GM10266 (cell line): Measurements from ENCODE around the gene MMP24OS.

Source experiments
- DNase-seq: peaks from one replicate; pipeline ENCODE4 v3.0.0; 2012; ENCODE audit errors: extremely low spot score
- TF ChIP-seq, protein P1 (sequence below): IDR thresholded peaks from 2 replicates; pipeline ENCODE4 v1.5.1; 2012; ENCODE audit warnings: mild to moderate bottlenecking, low read depth; ENCODE audit not compliant: control insufficient read depth, insufficient read depth; ENCODE audit errors: missing control alignments

The MMP24OS gene

DNA sequence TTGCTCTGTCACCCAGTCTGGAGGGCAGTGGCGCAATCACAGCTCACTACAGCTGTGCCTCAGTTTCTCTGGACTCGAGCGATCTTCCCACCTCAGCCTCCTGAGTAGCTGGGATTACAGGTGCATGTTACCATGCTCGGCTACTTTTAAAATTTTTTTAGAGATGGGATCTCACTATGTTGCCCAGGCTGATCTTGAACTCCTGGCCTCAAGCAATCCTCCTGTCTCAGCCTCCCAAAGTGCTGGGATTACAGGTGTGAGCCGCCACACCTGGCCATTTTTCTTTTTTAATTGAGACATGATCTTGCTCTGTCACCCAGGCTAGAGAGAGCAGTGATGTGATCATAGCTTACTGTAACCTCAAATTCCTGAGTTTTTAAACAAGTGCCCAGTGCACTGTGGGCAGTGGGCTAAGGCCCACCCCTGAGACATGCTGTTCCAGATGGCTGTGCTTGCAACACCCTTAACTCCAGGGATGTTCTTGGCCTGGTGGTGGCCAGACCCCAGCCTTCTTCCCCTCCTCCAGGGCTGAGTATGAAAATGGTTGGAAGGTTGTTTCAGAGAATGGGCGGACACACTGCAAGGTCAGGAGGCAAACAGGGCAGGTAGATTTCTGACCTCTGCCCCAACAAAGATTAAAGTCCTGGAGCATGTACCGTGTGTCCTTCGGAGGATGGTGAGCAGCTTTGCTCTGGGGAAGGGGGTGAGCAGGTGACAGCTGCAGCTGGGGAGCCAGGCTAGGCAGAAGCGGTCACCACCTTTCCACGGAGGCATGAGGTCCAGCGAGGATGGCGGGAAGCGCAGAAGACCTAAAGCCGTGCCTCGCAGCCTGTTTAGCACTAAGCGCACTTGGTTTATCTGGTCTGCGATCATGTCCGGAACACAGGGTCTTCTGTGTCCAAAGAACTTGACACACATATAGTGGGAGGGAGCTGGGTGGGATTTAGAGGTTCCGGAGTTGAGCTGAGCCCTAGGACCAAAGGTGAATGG is 15.7 kb upstream of the MMP24OS start:
- TF ChIP-seq, protein P1, sequence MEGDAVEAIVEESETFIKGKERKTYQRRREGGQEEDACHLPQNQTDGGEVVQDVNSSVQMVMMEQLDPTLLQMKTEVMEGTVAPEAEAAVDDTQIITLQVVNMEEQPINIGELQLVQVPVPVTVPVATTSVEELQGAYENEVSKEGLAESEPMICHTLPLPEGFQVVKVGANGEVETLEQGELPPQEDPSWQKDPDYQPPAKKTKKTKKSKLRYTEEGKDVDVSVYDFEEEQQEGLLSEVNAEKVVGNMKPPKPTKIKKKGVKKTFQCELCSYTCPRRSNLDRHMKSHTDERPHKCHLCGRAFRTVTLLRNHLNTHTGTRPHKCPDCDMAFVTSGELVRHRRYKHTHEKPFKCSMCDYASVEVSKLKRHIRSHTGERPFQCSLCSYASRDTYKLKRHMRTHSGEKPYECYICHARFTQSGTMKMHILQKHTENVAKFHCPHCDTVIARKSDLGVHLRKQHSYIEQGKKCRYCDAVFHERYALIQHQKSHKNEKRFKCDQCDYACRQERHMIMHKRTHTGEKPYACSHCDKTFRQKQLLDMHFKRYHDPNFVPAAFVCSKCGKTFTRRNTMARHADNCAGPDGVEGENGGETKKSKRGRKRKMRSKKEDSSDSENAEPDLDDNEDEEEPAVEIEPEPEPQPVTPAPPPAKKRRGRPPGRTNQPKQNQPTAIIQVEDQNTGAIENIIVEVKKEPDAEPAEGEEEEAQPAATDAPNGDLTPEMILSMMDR = no peak
- no peak for DNase-seq

DNA sequence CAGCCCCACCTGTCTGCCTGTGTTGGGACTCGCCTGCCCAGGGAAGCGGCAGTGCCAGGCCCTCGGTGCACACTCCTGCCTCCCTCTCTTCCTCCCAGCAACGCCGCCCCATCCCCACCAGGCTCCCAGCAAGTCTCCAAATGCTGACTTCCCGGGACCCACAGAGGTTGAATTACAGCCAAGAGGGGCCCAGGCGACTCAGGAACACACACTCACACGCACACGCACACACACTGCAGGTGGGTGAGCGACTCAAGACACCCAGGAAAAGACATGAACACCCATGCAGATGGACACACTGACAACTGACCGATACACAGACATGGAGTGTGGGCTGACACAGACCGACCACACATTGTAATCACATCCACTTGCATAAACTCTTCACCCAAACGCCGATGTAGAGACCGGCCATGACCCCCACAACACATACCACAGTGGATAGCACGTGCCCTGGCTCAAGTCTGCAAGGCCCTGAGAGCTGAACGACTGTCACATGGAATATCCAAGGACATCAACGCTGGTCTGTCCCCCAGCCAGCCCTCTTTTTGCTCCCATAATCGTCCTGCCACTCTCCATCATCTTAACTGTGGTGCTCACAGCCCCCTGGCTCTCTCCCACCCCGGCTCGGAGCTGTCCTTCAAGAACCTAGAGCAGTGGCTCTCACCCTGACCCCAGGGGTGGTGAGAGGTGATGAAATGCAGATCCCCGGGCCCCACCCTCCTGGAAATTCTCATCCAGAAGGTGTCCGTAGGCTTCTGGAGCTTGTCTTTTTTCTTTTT is 14.8 kb upstream of the MMP24OS start:
- TF ChIP-seq, protein P1 = no peak
- DNase-seq = no peak

DNA sequence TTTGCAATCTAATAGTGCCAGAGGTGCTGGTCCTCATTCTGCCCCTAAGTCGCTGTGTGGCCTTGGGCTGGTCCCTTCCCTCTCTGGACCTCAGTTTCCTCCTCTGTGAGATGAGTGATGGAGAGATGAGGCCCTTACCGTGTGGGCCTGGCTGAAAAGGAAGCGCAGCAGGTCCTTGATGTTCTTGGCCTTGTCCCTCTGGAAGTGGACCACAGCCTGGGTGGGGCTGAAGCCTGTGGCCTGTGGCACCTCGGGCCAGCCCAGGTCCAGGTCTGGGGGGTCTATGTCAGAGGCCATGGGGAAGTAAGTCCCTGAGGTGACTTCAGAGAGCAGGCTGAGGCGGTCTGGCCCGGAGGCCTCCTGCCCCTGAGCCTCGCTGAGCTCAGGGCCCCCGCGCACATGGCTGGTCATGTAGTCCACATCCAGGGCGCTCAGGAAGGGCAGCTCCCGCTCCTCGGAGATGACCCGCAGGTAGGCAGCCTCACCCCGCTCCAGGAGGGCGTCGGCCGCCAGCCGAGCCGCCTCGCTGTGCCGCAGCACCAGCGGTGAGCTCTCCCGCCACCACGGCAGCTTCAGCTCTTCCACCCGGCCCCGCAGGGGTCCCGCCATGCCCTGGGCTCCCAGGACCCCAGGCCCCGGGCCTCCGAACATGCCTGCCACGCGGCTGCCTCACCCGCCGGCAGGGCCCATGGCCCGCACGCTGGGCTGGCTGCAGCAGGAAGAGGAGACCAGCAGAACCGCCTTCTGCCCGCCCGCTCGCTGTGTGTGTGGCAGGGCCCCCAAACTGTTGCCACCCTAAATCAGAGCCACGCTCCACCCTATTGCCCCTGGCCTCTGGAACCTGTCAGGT is 14.0 kb upstream of the MMP24OS start, which contains the start of gene FAM83C:
FAM83C (minus strand) TSS at position 772 of the 850 bp plus-strand sequence; CDS start at position 651, 121 bp downstream.
- TF ChIP-seq, protein P1 = no peak
- no peak for DNase-seq

DNA sequence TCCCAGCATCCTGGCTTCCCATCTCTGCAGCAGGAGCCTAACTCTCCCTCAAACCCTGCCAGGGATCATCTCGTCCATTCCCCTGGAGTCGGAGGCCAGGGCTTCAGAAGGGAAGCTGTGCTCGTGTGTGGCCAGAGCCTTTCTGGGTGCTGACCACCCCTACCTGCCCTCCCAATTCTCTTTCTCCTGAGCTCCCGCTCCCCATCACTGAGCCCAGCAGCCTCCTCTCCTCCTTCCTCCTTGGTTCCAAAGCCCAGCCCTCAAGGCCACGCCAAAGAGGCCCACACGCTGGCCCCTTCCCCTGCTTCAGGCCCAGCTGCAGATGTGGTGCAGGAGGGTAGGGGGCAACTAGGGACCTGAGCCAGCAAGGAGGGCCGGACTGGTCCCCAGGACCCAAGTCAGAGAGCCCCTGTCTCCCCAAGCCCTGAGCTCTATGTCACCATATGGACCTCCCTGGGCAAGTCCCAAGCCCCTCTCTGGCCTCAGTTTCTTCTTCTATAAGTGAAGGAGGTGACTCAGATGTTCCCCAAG is 13.0 kb upstream of the MMP24OS start:
- DNase-seq = no peak
- TF ChIP-seq, protein P1 = no peak

DNA sequence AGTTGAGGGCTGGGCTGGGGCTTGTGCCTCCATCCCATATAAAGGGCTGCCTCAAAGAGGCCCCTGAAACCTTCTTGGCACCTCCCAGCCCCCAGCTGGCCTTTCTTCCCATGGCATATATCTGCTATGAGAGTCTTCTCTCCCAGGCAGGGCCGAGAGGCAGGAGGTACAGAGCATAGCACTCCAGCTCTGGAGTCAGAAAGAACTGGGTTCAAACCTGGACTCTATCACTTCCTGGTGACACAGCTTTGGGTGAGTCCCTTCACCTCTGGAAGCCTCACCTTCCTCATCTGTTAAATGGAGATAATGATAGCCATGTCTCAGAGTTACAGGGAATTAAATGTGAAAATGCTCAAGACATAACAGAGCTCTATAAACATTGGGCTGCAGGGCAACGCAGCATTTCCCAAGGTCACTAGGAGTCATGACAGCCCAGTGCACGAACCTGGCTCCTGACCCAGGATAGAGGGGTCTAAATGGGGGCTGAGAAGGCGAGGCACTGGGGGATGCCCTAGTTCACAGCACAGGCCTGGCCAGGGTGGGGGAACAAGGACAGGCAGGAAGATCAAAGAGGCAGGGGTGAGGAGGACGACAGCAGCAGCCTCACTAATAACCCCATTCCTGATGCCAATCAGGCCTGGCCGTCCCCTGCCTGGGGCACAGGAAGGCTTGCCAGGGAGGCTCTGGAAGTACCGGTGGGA is 12.4 kb upstream of the MMP24OS start:
- TF ChIP-seq, protein P1 = no peak
- DNase-seq = no peak

DNA sequence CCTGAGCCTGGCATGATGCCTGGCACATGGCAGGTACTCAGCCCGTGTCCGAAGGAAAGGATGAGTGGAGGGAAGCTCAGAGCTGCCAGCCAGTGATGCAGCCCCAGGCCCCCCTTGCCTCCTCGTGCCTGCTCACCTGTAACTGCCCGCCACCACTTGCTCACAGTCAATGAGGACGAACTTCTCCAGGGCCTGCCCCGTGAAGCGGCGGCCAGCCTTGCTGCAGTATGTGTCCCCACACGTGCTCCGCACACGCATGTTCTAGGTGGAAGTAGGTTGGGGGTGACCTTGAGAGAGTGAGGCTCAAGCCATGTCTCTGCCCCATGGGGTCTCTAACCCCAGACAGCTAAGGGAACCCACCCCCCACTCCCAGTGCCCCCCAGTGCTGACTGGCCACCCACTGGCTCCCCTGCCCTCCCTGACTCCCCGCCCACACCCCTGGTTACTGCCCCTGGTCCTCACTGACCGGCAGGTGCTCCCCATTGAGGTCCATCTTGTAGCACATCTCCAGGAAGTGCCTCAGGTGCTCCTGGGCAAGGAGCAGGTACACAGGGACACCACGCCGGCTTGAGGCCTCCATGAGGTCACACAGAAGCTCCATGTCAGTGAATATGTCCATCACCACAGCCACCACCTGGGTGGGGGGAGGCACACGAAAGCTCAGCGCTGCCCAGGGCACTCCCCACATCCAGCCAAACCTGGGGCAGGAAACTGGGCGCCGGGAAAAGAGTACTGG is 10.6 kb upstream of the MMP24OS start:
- no peak for DNase-seq
- TF ChIP-seq, protein P1 = no peak
